Neuronal stem cell (in vitro differentiated cells): ENCODE data around the gene GAMT.

Experiments
- DNase-seq: peaks from one replicate; pipeline ENCODE4 v3.0.0-alpha.2; 2013; ENCODE audit warnings: low spot score
- H2AFZ ChIP-seq: one replicate; pipeline ENCODE4 v1.6.1; 2013; ENCODE audit warnings: mild to moderate bottlenecking, low read length, inconsistent platforms
- H2AK5ac ChIP-seq: 2 replicates; pipeline ENCODE4 v1.6.1; 2013; ENCODE audit warnings: low read depth, mild to moderate bottlenecking, inconsistent platforms, low read length, moderate library complexity, mixed read lengths
- H2BK120ac ChIP-seq: 2 replicates; pipeline ENCODE4 v1.6.1; 2013; ENCODE audit warnings: low read depth, mild to moderate bottlenecking, inconsistent platforms, low read length, moderate library complexity, mixed read lengths
- H2BK12ac ChIP-seq: one replicate; pipeline ENCODE4 v1.6.1; 2013; ENCODE audit warnings: low read length, inconsistent platforms
- H2BK15ac ChIP-seq: 2 replicates; pipeline ENCODE4 v1.6.1; 2013; ENCODE audit warnings: mild to moderate bottlenecking, low read length, inconsistent platforms, mixed read lengths
- H2BK5ac ChIP-seq: one replicate; pipeline ENCODE4 v1.6.1; 2013; ENCODE audit warnings: inconsistent platforms, mild to moderate bottlenecking, low read length, moderate library complexity
- H3K14ac ChIP-seq: one replicate; pipeline ENCODE4 v1.6.1; 2013; ENCODE audit warnings: low read length, inconsistent platforms
- H3K18ac ChIP-seq: 2 replicates; pipeline ENCODE4 v1.6.1; 2013; ENCODE audit warnings: low read length, inconsistent platforms
- H3K23ac ChIP-seq: 2 replicates; pipeline ENCODE4 v1.6.1; 2013; ENCODE audit warnings: low read depth, mild to moderate bottlenecking, mixed read lengths, low read length, inconsistent platforms; ENCODE audit not compliant: poor library complexity
- H3K27ac ChIP-seq: replicated peaks from 3 replicates; pipeline ENCODE4 v1.5.1; 2013; ENCODE audit warnings: low read length, inconsistent platforms
- H3K27me3 ChIP-seq, 3 experiments: 2 replicates each; pipeline ENCODE4 v1.6.1; 2013; ENCODE audit warnings: low read length in 3 of 3, mild to moderate bottlenecking in 2 of 3, inconsistent platforms in 1 of 3, low read depth in 1 of 3, mixed read lengths in 1 of 3, moderate library complexity in 1 of 3; ENCODE audit not compliant: control insufficient read depth in 3 of 3, insufficient read depth in 3 of 3
- H3K36me3 ChIP-seq, 2 donors: replicated peaks in 1 of 2; 2 replicates each; pipeline ENCODE4 v1.6.1; 2013; ENCODE audit warnings: low read length in 2 of 2; ENCODE audit not compliant: control insufficient read depth in 2 of 2, insufficient read depth in 2 of 2
- H3K4ac ChIP-seq: 2 replicates; pipeline ENCODE4 v1.6.1; 2013; ENCODE audit warnings: inconsistent platforms, mild to moderate bottlenecking, low read length, moderate library complexity
- H3K4me1 ChIP-seq, 2 donors: 1 replicate in 1 of 2; 2 replicates in 1 of 2; pipeline ENCODE4 v1.6.1; 2013; ENCODE audit warnings: low read length in 2 of 2, low read depth in 1 of 2; ENCODE audit not compliant: control insufficient read depth in 2 of 2, insufficient read depth in 1 of 2
- H3K4me2 ChIP-seq: one replicate; pipeline ENCODE4 v1.6.1; 2013; ENCODE audit warnings: mild to moderate bottlenecking, low read length, inconsistent platforms; ENCODE audit not compliant: insufficient read depth, poor library complexity, severe bottlenecking
- H3K4me3 ChIP-seq, 2 donors: 2 replicates each; pipeline ENCODE4 v1.5.1; 2013; ENCODE audit warnings: low read length in 2 of 2, mild to moderate bottlenecking in 2 of 2, inconsistent platforms in 1 of 2, moderate library complexity in 1 of 2
- H3K79me1 ChIP-seq: one replicate; pipeline ENCODE4 v1.6.1; 2013; ENCODE audit warnings: low read depth, mild to moderate bottlenecking, inconsistent platforms, low read length, moderate library complexity
- H3K9ac ChIP-seq: one replicate; pipeline ENCODE4 v1.6.1; 2013; ENCODE audit warnings: mild to moderate bottlenecking, low read depth, low read length, inconsistent platforms; ENCODE audit not compliant: poor library complexity
- H3K9me3 ChIP-seq, 2 donors: replicated peaks in 1 of 2; 2 replicates each; pipeline versions ENCODE3 to v1.6.1; 2013; ENCODE audit warnings: low read length in 2 of 2, mild to moderate bottlenecking in 2 of 2, inconsistent platforms in 1 of 2, low read depth in 1 of 2, mixed read lengths in 1 of 2, moderate library complexity in 1 of 2; ENCODE audit not compliant: control insufficient read depth in 2 of 2, insufficient read depth in 1 of 2
- H4K8ac ChIP-seq: one replicate; pipeline ENCODE4 v1.6.1; 2013; ENCODE audit warnings: low read depth, mild to moderate bottlenecking, inconsistent platforms, low read length, moderate library complexity
- H4K91ac ChIP-seq: one replicate; pipeline ENCODE4 v1.6.1; 2013; ENCODE audit warnings: low read length, low read depth, mild to moderate bottlenecking, inconsistent platforms; ENCODE audit not compliant: poor library complexity
- WGBS, 2 donors: extraction: QIAGEN DNeasy Blood & Tissue Kit; methylation state at CpG; one replicate each; pipeline ENCODE4 v1.1.7; 2013; ENCODE audit warnings: missing lambda C conversion rate in 2 of 2, mixed read lengths in 1 of 2; ENCODE audit not compliant: insufficient read length in 2 of 2, insufficient replicate concordance in 1 of 2; ENCODE audit errors: extremely low coverage in 2 of 2; 5-methylcytosine and 5-hydroxymethylcytosine counted together

GAMT gene

DNA sequence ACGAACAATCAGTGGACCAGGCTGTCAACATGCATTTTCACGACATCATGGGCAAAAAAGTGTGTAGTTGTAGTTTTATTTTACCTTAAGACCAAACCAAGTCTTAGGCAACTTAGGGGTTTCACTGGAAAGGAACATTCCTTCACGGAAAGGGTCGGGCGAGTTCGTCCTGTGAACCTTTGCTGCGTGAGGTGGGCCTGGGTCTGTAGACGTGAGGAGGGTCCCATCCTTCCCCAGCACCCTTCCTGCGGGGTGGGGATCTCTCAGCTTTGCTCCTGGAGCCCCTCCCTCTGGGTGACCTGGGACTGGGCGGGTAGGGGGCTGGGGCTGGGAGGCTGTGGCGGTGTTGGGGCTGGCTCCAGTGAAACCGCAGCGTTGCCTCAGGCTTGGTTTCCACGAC, 24.6 kb upstream of the GAMT start:
- Histone ChIP-seq H2BK120ac (no peak overlapping the region), H2BK12ac (no peak overlapping the region), H4K8ac (no peak overlapping the region), H2BK15ac (no peak overlapping the region), H3K27ac (no peak overlapping the region), H2BK5ac (peak overlapping the region; percentile 7), H3K23ac (no peak overlapping the region), H3K9me3 (no peaks in the 10 kb centered on the region), H2AFZ (no peak overlapping the region), H3K27me3 (no peaks in the 10 kb centered on the region), H3K4me3 (no peak overlapping the region), H4K91ac (no peak overlapping the region), H3K79me1 (peaks cover 29% of the 10 kb centered on the region), H3K14ac (no peak overlapping the region), H3K36me3 (peaks cover 48 to 88% of the 10 kb centered on the region in 2 donors), H3K4me1 (peaks cover 12 to 25% of the 10 kb centered on the region in 2 donors), H3K9ac (peak overlapping the region; percentile 12), H3K4me2 (no peak overlapping the region), H2AK5ac (no peak overlapping the region), H3K4ac (no peak overlapping the region), H3K18ac (no peak overlapping the region)
- DNase-seq, result no peak
- WGBS, 2 donors, result no CpG with 5 or more reads among the region's 14 CpGs

- Histone ChIP-seq H3K23ac (peak overlapping the region; percentile 20), H3K9ac (peak overlapping the region; percentile 30), H3K14ac (no peak overlapping the region), H2AFZ (no peak overlapping the region), H3K36me3 (peaks cover 50 to 92% of the 10 kb centered on the region in 2 donors), H3K27me3 (no peaks in the 10 kb centered on the region), H4K8ac (no peak overlapping the region), H3K4me3 (no peak overlapping the region), H3K4me2 (no peak overlapping the region), H3K4ac (no peak overlapping the region), H3K9me3 (no peaks in the 10 kb centered on the region), H2BK120ac (no peak overlapping the region), H3K4me1 (peaks cover 12 to 25% of the 10 kb centered on the region in 2 donors), H2BK12ac (no peak overlapping the region), H3K79me1 (peaks cover 32% of the 10 kb centered on the region), H2AK5ac (no peak overlapping the region), H3K27ac (no peak overlapping the region), H4K91ac (no peak overlapping the region), H3K18ac (no peak overlapping the region), H2BK5ac (peak overlapping the region; percentile 66), H2BK15ac (no peak overlapping the region)
- DNase-seq, result no peak
- no CpG with 5 or more reads among the region's 33 CpGs for WGBS, 2 donors
Measured at GRCh38 chr19:1425102-1425837, 23.9 kb upstream of the GAMT start.

DNA sequence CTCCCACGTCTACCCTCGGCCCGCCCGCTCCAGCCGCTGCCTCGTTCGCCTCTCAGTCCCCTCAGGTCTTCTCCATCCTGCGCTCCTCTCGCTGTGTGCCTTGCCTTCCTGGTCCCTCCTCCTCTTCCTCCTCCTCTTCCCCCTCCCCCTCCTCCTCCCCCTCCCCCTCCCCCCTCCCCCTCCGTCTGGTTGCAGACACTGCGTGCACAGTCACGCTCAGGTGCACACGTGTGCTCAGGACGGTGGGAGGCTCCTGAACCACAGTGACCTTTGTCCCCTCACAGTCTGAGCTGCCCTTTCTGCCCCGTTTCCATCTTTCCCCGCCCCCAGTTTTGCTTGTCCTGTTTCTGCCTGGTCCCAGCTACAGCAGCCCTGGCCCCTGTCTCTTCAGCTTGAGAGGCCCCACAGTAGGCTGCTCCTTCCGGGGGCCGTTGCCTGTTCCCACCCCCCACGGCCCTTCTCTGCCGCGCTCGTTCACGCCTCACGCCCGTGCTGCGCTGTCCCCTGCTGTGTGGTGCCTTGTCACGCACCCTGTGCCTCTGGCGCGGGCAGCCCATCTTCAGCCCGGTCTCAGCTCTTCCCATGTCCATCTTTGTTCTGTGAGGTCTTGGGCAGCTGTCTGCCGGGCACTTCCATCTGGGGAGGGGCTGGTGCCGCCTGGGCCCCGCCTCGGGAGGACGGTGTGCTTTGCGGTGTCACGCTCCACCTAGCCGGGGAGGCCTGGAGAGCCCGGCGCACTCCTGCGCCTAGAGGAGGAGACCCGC, 23.0 kb upstream of the GAMT start:
- Histone ChIP-seq H3K18ac (peak overlapping the region; percentile 53), H3K27ac (no peak overlapping the region), H2AK5ac (no peak overlapping the region), H3K14ac (peak overlapping the region; percentile 87), H2AFZ (no peak overlapping the region), H3K4me3 (no peak overlapping the region), H3K23ac (peak overlapping the region; percentile 86), H2BK5ac (peak overlapping the region; percentile 66), H4K8ac (no peak overlapping the region), H2BK15ac (no peak overlapping the region), H3K27me3 (no peaks in the 10 kb centered on the region), H3K9me3 (no peaks in the 10 kb centered on the region), H3K36me3 (peaks cover 47 to 90% of the 10 kb centered on the region in 2 donors), H3K9ac (peak overlapping the region; percentile 75), H3K4ac (no peak overlapping the region), H3K4me2 (peak overlapping the region; percentile 25), H3K4me1 (peaks cover 12 to 25% of the 10 kb centered on the region in 2 donors), H2BK12ac (no peak overlapping the region), H2BK120ac (no peak overlapping the region), H4K91ac (no peak overlapping the region), H3K79me1 (peaks cover 33% of the 10 kb centered on the region)
- no CpG with 5 or more reads among the region's 42 CpGs for WGBS, 2 donors
- no peak for DNase-seq
